ENCODE results near the gene ZFP57.
A peak's percentile ranks its signal among the peaks of the same experiment; 100 is the strongest.

The ZFP57 gene
- 0 reads per million in 2 donors for total RNA-seq

DNA sequence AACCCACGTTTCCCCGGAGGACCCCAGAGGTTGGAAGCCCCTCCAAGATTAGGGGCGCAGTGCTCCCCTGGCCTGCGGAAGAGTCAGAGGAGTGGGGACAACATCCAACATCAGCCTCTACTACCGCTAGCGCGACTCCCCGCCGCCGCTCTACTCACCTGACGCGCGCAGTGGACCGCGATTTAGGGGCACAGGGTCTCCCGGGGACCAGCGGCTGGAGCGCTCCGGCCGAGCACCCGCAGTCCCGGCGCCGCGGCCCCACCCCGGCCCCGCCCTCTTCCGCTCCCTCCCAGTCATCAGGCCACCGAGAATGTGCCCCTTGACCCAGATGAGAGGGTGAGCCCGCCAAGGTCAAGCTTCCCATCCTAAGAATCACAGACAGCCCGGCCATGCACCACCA, at the start of gene ZFP57:
TSS of gene ZFP57 (minus strand) at position 249 of the 400 bp plus-strand sequence. CDS start 4,149 bp downstream, outside the sequence.
- no peak for DNase-seq

- DNase-seq, result no peak
These were observed 49.7 kb upstream of the ZFP57 start for GRCh38 chr6:29730575-29731126.

- DNase-seq, result no peak
These were observed 48.9 kb upstream of the ZFP57 start for GRCh38 chr6:29729774-29730328.

DNA sequence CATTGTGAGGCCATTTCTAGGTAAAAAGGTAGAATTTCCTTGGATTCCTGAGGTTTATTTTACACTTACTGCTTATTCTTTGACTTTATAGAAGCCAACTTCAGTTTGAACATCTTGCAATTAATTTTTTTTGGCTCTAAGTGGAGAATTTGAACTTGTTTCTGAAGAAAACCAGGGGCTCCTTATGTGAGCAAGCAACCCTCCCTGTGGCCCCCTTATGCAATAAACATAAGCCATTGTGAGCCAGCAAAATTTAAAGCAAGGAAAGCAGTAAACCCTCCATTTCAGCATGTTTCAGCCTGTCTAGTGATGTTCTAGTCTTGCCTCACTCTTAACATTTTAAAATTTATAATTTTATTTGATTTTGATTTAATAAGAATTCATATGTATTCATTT, 47.9 kb upstream of the ZFP57 start:
- no peak for DNase-seq

- DNase-seq, result no peak
These were observed 47.4 kb upstream of the ZFP57 start for GRCh38 chr6:29728173-29728874.

- no peak for DNase-seq
These were observed 46.7 kb upstream of the ZFP57 start for GRCh38 chr6:29727637-29728036.

DNA sequence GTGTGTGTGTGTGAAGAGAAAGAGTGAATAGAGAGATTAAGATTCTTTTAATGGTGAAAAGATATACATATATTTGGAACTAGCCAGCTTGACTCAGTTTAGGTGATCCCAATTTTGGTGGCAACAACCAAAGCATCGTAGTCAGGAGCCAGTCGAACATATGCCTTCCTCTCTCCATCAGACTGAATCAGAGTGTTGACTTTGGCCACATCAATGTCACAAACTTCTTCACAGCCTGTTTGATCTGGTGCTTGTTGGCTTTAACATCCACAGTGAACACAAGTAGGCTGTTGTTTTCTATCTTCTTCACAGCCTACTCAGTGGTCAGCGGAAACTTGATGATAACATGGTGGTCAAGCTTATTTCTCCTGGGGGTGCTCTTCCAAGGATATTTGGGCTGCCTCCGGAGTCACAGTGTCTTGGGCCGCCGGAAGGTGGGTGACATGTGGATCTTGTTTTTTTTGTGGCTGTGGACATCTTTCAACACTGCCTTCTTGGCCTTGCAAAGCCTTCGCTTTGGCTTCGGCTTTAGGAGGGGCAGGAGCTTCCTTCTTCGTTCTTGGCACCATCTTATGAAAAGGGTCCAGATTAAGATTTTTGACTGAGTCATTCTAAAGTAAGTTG, 45.7 kb upstream of the ZFP57 start:
- no peak for DNase-seq

- DNase-seq, result no peak
These were observed 45.0 kb upstream of the ZFP57 start for GRCh38 chr6:29726001-29726400.

DNA sequence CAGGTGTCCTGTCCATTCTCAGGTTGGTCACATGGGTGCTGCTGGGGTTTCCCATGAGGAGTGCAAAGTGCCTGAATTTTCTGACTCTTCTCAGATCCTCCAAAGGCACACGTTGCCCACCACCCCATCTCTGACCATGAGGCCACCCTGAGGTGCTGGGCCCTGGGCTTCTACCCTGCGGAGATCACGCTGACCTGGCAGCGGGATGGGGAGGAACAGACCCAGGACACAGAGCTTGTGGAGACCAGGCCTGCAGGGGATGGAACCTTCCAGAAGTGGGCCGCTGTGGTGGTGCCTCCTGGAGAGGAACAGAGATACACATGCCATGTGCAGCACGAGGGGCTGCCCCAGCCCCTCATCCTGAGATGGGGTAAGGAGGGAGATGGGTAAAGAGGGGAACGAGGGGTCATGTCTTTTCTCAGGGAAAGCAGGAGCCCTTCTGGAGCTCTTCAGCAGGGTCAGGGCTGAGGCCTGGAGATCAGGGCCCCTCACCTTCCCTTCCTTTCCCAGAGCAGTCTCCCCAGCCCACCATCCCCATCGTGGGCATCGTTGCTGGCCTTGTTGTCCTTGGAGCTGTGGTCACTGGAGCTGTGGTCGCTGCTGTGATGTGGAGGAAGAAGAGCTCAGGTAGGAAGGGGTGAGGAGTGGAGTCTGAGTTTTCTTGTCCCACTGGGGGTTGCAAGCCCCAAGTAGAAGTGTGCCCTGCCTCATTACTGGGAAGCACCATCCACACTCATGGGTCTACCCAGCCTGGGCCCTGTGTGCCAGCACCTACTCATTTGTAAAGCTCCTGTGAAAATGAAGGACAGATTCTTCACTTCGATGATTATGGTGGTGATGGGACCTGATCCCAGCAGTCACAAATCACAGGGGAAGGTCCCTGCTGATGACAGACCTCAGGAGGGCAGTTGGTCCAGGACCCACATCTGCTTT, 44.3 kb upstream of the ZFP57 start:
- DNase-seq, result no peak

DNA sequence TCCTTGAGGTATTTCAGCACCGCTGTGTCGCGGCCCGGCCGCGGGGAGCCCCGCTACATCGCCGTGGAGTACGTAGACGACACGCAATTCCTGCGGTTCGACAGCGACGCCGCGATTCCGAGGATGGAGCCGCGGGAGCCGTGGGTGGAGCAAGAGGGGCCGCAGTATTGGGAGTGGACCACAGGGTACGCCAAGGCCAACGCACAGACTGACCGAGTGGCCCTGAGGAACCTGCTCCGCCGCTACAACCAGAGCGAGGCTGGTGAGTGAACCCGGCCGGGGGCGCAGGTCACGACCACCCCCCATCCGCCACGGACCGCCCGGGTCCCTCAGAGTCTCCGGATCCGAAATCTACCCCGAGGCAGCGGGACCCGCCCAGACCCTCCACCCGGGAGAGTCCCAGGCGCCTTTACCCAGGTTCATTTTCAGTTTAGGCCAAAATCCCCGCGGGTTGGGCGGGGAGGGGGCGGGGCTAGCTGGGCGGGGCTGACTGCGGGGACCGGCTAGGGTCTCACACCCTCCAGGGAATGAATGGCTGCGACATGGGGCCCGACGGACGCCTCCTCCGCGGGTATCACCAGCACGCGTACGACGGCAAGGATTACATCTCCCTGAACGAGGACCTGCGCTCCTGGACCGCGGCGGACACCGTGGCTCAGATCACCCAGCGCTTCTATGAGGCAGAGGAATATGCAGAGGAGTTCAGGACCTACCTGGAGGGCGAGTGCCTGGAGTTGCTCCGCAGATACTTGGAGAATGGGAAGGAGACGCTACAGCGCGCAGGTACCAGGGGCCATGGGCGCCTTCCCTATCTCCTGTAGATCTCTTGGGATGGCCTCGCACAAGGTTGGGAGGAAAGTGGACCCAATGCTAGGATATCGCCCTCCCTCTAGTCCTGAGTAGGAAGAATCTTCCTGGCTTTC, 43.0 kb upstream of the ZFP57 start:
- peak; percentile 68 for DNase-seq

- DNase-seq, result peak; percentile 44
These were observed 42.3 kb upstream of the ZFP57 start, which contains the start of gene HLA-F for GRCh38 chr6:29723262-29723665. Gene HLA-F, plus strand, starts transcription at chr6:29723434. Its CDS starts 30 bp downstream, at chr6:29723464.

DNA sequence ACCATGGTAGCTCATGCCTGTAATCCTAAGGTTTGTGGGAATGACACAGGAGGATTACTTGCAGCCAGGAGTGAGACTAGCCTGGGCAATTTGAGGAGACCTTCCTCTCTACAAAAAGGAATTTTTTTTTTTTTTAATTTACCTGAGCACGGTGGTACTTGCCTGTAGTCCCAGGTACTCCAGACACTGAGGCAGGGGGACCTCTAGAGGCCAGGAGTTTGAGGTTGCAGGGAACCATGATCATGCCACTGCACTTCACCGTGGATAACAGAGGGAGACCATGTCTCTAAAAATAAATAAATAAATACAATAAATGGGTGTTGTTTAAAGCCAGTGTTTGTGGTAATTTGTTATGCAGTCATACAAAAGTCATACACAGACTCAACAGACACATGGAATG, 39.9 kb upstream of the ZFP57 start:
- DNase-seq, result no peak

GRCh38 chr6:29710281-29710941, 29.5 kb upstream of the ZFP57 start:
- no peak for DNase-seq

DNA sequence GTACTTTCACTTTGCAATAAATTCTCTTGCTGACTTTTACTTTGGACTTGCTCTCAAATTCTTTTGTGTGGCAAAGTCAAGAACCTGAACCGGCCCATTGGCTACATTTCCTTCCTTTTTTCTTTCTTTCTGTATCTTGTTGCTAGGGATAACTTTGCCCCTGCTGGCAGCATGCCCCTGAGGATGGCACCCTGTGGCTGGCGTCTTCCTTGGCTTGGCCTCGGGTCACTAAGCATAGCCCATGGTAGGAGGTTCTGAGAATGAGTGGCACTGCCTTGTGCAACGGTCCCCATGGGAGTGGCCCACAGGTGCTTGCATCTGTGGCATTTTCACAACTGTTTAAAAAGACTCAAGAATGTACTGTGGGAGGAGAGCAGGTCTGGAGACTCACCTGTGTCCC, 28.2 kb upstream of the ZFP57 start:
- DNase-seq, result no peak

- no peak for DNase-seq
These were observed 27.7 kb upstream of the ZFP57 start for GRCh38 chr6:29708432-29709179.

DNA sequence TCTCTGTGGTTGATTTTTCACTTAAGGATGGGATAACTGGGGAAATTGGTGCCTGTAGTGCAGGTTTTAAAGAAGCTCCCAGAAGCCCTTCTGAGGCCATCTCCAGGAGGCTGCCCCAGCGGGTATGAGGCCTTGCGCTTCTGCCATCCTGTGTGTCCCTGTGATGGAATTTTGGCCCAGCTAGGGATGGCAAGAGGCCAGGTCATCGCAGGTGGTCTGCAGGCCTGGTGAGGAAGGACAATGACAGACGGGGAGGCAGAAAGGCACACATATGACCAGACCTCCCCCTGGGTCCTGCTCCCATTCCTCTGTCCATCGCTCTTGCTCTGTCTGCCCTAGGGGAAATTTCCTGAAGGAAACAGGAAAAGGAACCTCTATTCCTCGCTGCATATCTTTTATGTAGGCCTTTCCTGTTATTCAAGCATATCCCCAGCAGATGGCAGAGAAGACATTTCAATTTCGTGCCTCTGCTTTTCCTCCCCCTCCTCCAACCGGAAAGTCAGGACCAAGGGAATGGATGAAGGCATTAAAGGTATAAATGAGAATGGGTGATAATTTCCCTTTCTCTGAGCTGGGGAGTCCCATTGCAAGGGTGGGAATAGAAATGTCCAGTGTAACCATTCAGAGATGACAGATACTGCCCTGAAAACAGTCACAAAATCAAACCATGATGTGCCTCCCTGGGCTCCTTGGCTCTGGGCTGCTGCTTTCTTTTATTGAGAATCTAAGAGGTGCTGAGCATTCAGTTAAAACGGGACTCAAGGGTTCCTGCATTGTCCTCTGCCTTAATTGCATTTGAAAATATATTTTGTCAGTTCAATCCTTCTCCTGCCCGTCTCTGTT, 24.7 kb upstream of the ZFP57 start:
- no peak for DNase-seq

DNA sequence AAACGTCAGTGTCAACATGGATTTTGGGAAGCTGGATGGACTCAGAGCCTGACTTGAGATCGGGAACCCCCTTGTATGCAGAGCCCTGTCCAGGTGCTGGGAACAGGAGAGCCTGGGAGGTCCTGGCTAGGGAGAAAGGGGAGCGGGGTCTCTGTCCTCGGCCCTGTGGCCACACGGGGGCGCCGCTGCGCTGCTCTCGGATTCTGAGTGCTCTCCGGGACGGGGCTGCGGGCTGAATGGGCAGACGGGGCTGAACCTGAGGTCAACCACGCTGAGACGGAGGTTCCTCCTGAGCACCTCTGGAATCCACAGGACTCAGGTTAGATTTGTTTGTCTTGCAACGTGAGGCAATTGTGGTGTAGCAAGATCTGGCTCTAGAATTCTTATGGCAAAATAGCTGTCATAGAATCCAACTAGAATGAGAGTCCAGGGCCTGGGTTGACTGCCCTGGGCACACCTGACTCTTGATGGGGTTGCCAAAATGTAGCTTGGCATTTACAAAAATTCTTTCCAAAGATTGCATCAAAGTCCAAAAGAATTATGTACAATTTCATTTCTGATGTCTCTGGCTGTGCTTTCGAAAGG, 21.7 kb upstream of the ZFP57 start:
- peak; percentile 54 for DNase-seq

DNA sequence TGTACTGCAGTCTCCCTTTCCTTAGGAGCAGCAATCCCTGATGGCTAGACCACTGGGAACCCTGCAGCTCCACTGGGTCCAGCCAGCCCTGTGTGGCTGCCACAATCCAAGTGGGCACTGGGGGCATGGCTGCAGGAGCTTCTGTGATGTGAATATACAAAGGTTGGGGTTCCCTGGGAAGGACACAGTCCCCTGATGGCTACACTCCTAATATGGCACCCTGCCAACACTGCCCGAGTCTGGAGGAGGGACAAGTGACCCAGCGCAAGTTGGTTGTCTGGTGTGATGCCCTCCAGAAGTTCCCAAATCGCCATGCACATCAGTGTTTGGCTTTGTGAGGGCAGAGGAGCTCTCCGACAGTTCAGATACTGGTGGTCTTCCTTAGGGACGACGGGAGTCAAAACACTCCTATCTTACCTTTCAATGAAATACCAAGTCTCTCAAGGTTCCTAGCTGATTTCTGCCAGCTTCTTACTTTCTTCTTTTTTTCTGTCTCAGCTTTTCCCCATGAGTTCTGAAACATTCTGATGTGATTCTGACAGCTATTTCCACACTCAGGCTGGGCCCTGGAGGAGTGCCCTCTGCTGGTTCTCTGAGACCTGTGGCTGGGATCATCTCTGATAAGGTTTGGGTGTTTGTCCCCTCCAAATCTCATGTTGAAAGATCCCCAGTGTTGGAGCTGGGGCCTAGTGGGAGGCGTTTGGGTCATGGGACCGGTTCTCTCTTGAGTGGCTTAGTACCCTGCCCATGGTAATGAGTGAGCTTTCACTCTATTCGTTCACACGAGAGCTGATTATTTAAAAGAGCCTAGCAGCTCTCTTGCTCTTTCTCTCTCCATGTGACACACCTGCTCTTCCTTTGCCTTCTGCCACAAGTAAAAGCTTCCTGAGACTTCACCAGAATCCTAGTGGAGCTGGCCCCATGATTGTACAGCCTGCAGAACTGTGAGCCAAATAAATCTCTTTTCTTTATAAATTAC, 15.5 kb upstream of the ZFP57 start:
- no peak for DNase-seq

All from activated gamma-delta T cell (primary cell).